Activated T-helper 1 cell treated with Interleukin-2 at 50 U/mL for 16 hours (primary cell): ENCODE data around the gene PDK4.
"Not testable (repeated sequence)": the region's sequence is repeated elsewhere in the genome, so short reads cannot be mapped to it uniquely, and the experiment has no call there.

Experiments used
- DNase-seq: peaks from one replicate; pipeline ENCODE4 v3.0.0-alpha.2; 2020; ENCODE audit warnings: low read depth

Gene PDK4

GRCh38 chr7:95604811-95605210 lies 8.5 kb upstream of the PDK4 start:
- not testable (repeated sequence) for DNase-seq

- DNase-seq = not testable (repeated sequence)
These were observed 8.1 kb upstream of the PDK4 start for GRCh38 chr7:95604397-95604796.

- DNase-seq = no peak
These were observed 6.1 kb upstream of the PDK4 start for GRCh38 chr7:95602421-95602820.

GRCh38 chr7:95601316-95601715 lies 5.0 kb upstream of the PDK4 start:
- no peak for DNase-seq

GRCh38 chr7:95599069-95599468 lies 2.8 kb upstream of the PDK4 start:
- DNase-seq = no peak

GRCh38 chr7:95598511-95598910 lies 2.2 kb upstream of the PDK4 start:
- no peak for DNase-seq

GRCh38 chr7:95595746-95596197 lies 544 bp downstream of the PDK4 start:
- DNase-seq = no peak

- no peak for DNase-seq
These were observed 2.1 kb downstream of the PDK4 start for GRCh38 chr7:95594185-95594584.

- no peak for DNase-seq
These were observed 3.0 kb downstream of the PDK4 start for GRCh38 chr7:95593343-95593742.

GRCh38 chr7:95592570-95592969 lies 3.7 kb downstream of the PDK4 start:
- DNase-seq = no peak

GRCh38 chr7:95590387-95591248 lies 5.7 kb downstream of the PDK4 start:
- no peak for DNase-seq

GRCh38 chr7:95589766-95590165 lies 6.5 kb downstream of the PDK4 start:
- no peak for DNase-seq

GRCh38 chr7:95589031-95589430 lies 7.3 kb downstream of the PDK4 start:
- DNase-seq = no peak

- DNase-seq = no peak
These were observed 9.4 kb downstream of the PDK4 start for GRCh38 chr7:95586951-95587301.

GRCh38 chr7:95585426-95585789 lies 10.9 kb downstream of the PDK4 start:
- no peak for DNase-seq

GRCh38 chr7:95584769-95585425 lies 11.4 kb downstream of the PDK4 start:
- no peak for DNase-seq

- no peak for DNase-seq
These were observed 12.3 kb downstream of the PDK4 start for GRCh38 chr7:95583834-95584621.

GRCh38 chr7:95582578-95583293 lies 13.6 kb downstream of the PDK4 start:
- no peak for DNase-seq

GRCh38 chr7:95581467-95581866 lies 14.8 kb downstream of the PDK4 start:
- no peak for DNase-seq

- DNase-seq = no peak
These were observed 17.0 kb downstream of the PDK4 start for GRCh38 chr7:95579318-95579717.

- DNase-seq = no peak
These were observed 17.9 kb downstream of the PDK4 start for GRCh38 chr7:95578299-95578855.

GRCh38 chr7:95577137-95577536 lies 19.2 kb downstream of the PDK4 start:
- DNase-seq = no peak
